ENCODE results near the gene MACC1.

The MACC1 gene

GRCh38 chr7:20237464-20238193, 20.4 kb upstream of the MACC1 start:
- Mint-ChIP-seq H3K36me3 (ENCODE audit: low read depth) (no peaks in the 10 kb centered on the region), H3K4me3 (no peak overlapping the region), H3K4me1 (ENCODE audit: low read depth) (peaks cover 28% of the 10 kb centered on the region), H3K9me3 (no peaks in the 10 kb centered on the region), H3K27ac (peak overlapping the region; percentile 68), H3K27me3 (peaks cover 6% of the 10 kb centered on the region)
- intact Hi-C loops (cut with micrococcal nuclease) = loop anchor here (1.0 kb wide), 1 partner anchor 18 kb away; no protein-coding TSS in a partner anchor

- Mint-ChIP-seq H3K27ac (peak overlapping the region; percentile 10), H3K4me3 (no peak overlapping the region), H3K9me3 (no peaks in the 10 kb centered on the region), H3K36me3 (ENCODE audit: low read depth) (no peaks in the 10 kb centered on the region), H3K27me3 (peaks cover 6% of the 10 kb centered on the region), H3K4me1 (ENCODE audit: low read depth) (peaks cover 28% of the 10 kb centered on the region)
- intact Hi-C loops (cut with micrococcal nuclease) = no loop called here
Observed at GRCh38 chr7:20236790-20237189, 19.6 kb upstream of the MACC1 start.

GRCh38 chr7:20236043-20236442, 18.9 kb upstream of the MACC1 start:
- Mint-ChIP-seq H3K4me1 (ENCODE audit: low read depth) (peaks cover 28% of the 10 kb centered on the region), H3K9me3 (no peaks in the 10 kb centered on the region), H3K27ac (peak overlapping the region; percentile 6), H3K4me3 (no peak overlapping the region), H3K36me3 (ENCODE audit: low read depth) (no peaks in the 10 kb centered on the region), H3K27me3 (peaks cover 6% of the 10 kb centered on the region)
- intact Hi-C loops (cut with micrococcal nuclease) = no loop called here

- H3K9me3 Mint-ChIP-seq = no peaks in the 10 kb centered on the region
- peaks cover 31% of the 10 kb centered on the region for H3K4me1 Mint-ChIP-seq (ENCODE audit: low read depth)
- no peak overlapping the region for H3K4me3 Mint-ChIP-seq
- no peaks in the 10 kb centered on the region for H3K36me3 Mint-ChIP-seq (ENCODE audit: low read depth)
- no peak overlapping the region for H3K27ac Mint-ChIP-seq
- peaks cover 6% of the 10 kb centered on the region for H3K27me3 Mint-ChIP-seq
- intact Hi-C loops (cut with micrococcal nuclease) = no loop called here
Observed at GRCh38 chr7:20235288-20235687, 18.1 kb upstream of the MACC1 start.

DNA sequence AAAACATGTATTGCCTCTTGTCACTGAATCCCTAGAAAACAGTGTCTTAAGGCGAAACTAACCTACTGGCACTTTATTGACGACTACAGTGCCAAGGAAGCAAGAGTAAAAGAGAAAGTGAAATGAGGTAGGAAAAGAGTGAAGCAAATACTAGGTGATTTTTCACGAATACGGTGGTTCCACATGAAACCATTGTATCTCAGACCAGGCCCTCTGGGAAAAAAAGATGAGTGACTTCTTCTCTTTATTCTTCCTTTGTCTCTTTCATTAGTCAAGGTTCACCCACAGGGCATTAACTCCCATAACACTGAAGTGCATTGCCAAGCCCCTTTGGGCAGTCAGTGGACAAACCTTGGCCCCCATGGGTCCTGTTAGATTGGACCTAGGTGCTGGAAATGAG, 16.2 kb upstream of the MACC1 start:
- peaks cover 29% of the 10 kb centered on the region for H3K4me1 Mint-ChIP-seq (ENCODE audit: low read depth)
- H3K9me3 Mint-ChIP-seq = no peaks in the 10 kb centered on the region
- intact Hi-C loops (cut with micrococcal nuclease) = no loop called here
- H3K27me3 Mint-ChIP-seq = peaks cover 6% of the 10 kb centered on the region
- no peak overlapping the region for H3K4me3 Mint-ChIP-seq
- no peaks in the 10 kb centered on the region for H3K36me3 Mint-ChIP-seq (ENCODE audit: low read depth)
- no peak overlapping the region for H3K27ac Mint-ChIP-seq

- H3K36me3 Mint-ChIP-seq (ENCODE audit: low read depth) = no peaks in the 10 kb centered on the region
- H3K4me3 Mint-ChIP-seq = no peak overlapping the region
- intact Hi-C loops (cut with micrococcal nuclease) = no loop called here
- no peak overlapping the region for H3K27ac Mint-ChIP-seq
- H3K4me1 Mint-ChIP-seq (ENCODE audit: low read depth) = peaks cover 24% of the 10 kb centered on the region
- H3K9me3 Mint-ChIP-seq = no peaks in the 10 kb centered on the region
- H3K27me3 Mint-ChIP-seq = peaks cover 6% of the 10 kb centered on the region
Observed at GRCh38 chr7:20232848-20233247, 15.7 kb upstream of the MACC1 start.

GRCh38 chr7:20229646-20230500, 12.7 kb upstream of the MACC1 start:
- Mint-ChIP-seq H3K9me3 (no peaks in the 10 kb centered on the region), H3K4me3 (no peak overlapping the region), H3K27me3 (peaks cover 7% of the 10 kb centered on the region), H3K27ac (peak overlapping the region; percentile 69), H3K4me1 (ENCODE audit: low read depth) (peaks cover 16% of the 10 kb centered on the region), H3K36me3 (ENCODE audit: low read depth) (no peaks in the 10 kb centered on the region)
- intact Hi-C loops (cut with micrococcal nuclease) = no loop called here

GRCh38 chr7:20229081-20229480, 11.9 kb upstream of the MACC1 start:
- H3K36me3 Mint-ChIP-seq (ENCODE audit: low read depth) = no peaks in the 10 kb centered on the region
- H3K4me3 Mint-ChIP-seq = no peak overlapping the region
- peaks cover 6% of the 10 kb centered on the region for H3K27me3 Mint-ChIP-seq
- H3K4me1 Mint-ChIP-seq (ENCODE audit: low read depth) = peaks cover 19% of the 10 kb centered on the region
- no peak overlapping the region for H3K27ac Mint-ChIP-seq
- intact Hi-C loops (cut with micrococcal nuclease) = no loop called here
- H3K9me3 Mint-ChIP-seq = no peaks in the 10 kb centered on the region

DNA sequence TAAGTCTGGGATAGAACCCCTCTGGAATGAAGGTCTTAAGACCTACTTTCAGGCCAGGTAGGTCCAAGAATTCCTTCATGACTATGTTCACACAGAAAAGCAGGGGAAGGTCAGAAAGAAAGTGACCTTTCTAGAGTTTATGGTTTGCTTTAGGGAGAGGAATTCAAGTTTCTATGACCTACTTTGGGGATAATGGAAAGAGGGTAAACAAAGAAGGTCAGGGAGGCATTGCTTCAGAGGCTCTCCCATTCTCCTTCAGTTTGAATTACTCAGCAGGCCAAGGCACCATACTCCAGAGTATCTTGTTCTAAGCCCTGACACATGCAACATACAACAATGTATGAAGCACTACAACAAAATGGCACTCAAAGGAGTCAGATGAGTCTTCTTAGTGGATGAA, 11.5 kb upstream of the MACC1 start:
- intact Hi-C loops (cut with micrococcal nuclease) = no loop called here
- peaks cover 6% of the 10 kb centered on the region for H3K27me3 Mint-ChIP-seq

GRCh38 chr7:20227291-20227795, 10.2 kb upstream of the MACC1 start:
- Mint-ChIP-seq H3K27ac (no peak overlapping the region), H3K9me3 (no peaks in the 10 kb centered on the region), H3K36me3 (ENCODE audit: low read depth) (no peaks in the 10 kb centered on the region)

More for the DNA sequence above, 11.5 kb upstream of the MACC1 start:
- H3K4me3 Mint-ChIP-seq = no peak overlapping the region
- H3K9me3 Mint-ChIP-seq = no peaks in the 10 kb centered on the region
- no peak overlapping the region for H3K27ac Mint-ChIP-seq
- H3K4me1 Mint-ChIP-seq (ENCODE audit: low read depth) = peaks cover 23% of the 10 kb centered on the region
- no peaks in the 10 kb centered on the region for H3K36me3 Mint-ChIP-seq (ENCODE audit: low read depth)

GRCh38 chr7:20226860-20227259, 9.7 kb upstream of the MACC1 start:
- Mint-ChIP-seq H3K9me3 (no peaks in the 10 kb centered on the region), H3K4me3 (no peak overlapping the region), H3K36me3 (ENCODE audit: low read depth) (no peaks in the 10 kb centered on the region), H3K27ac (no peak overlapping the region), H3K4me1 (ENCODE audit: low read depth) (peaks cover 26% of the 10 kb centered on the region), H3K27me3 (peaks cover 4% of the 10 kb centered on the region)
- intact Hi-C loops (cut with micrococcal nuclease) = no loop called here

More at GRCh38 chr7:20227291-20227795, 10.2 kb upstream of the MACC1 start:
- Mint-ChIP-seq H3K4me3 (no peak overlapping the region), H3K27me3 (peaks cover 4% of the 10 kb centered on the region), H3K4me1 (ENCODE audit: low read depth) (peaks cover 26% of the 10 kb centered on the region)
- intact Hi-C loops (cut with micrococcal nuclease) = no loop called here

DNA sequence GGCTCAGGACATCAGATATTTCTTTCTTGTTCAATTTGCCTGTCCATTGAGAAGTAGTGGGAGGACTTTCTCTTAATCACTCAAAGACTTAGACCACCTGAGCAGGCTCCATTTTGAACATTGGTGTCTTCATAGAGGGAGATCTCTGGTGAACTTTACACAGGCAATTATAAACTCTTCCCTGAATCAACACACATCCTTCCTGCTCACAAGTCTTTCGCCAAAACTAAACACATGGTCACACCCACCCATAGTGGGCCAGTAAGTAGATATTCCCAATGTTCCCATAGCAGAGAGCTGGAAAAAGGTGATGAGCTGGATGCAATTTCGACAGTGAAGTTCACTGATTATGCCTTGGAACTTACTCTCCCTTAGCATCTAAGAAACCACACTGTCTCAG, 8.2 kb upstream of the MACC1 start:
- Mint-ChIP-seq H3K4me3 (no peak overlapping the region), H3K27me3 (peaks cover 4% of the 10 kb centered on the region), H3K36me3 (ENCODE audit: low read depth) (no peaks in the 10 kb centered on the region), H3K27ac (peak overlapping the region; percentile 2), H3K9me3 (no peaks in the 10 kb centered on the region), H3K4me1 (ENCODE audit: low read depth) (peaks cover 34% of the 10 kb centered on the region)
- intact Hi-C loops (cut with micrococcal nuclease) = no loop called here

GRCh38 chr7:20224025-20224424, 6.8 kb upstream of the MACC1 start:
- Mint-ChIP-seq H3K36me3 (ENCODE audit: low read depth) (no peaks in the 10 kb centered on the region), H3K27me3 (peaks cover 4% of the 10 kb centered on the region), H3K9me3 (peaks cover 7% of the 10 kb centered on the region), H3K4me1 (ENCODE audit: low read depth) (peaks cover 39% of the 10 kb centered on the region), H3K4me3 (no peak overlapping the region), H3K27ac (no peak overlapping the region)
- intact Hi-C loops (cut with micrococcal nuclease) = loop anchor here (5.0 kb wide), 1 partner anchor 78 kb away; no protein-coding TSS in a partner anchor

GRCh38 chr7:20223356-20223755, 6.2 kb upstream of the MACC1 start:
- no peak overlapping the region for H3K27ac Mint-ChIP-seq
- H3K36me3 Mint-ChIP-seq (ENCODE audit: low read depth) = no peaks in the 10 kb centered on the region
- H3K9me3 Mint-ChIP-seq = peaks cover 8% of the 10 kb centered on the region
- peaks cover 45% of the 10 kb centered on the region for H3K4me1 Mint-ChIP-seq (ENCODE audit: low read depth)
- no peak overlapping the region for H3K4me3 Mint-ChIP-seq
- H3K27me3 Mint-ChIP-seq = peaks cover 4% of the 10 kb centered on the region
- intact Hi-C loops (cut with micrococcal nuclease) = loop anchor here (5.0 kb wide), 1 partner anchor 79 kb away; no protein-coding TSS in a partner anchor
